GM19328 (cell line): ENCODE measurements around the gene GPSM3.
A peak's percentile ranks its signal among the peaks of the same experiment; 100 is the strongest.
"Not testable (repeated sequence)": the region's sequence is repeated elsewhere in the genome, so short reads cannot be mapped to it uniquely, and the experiment has no call there.

ENCODE experiments used
- ATAC-seq: cut with Tn5 transposase; IDR thresholded peaks from one replicate; pipeline ENCODE4 v1.9.1; 2021; ENCODE audit warnings: mild to moderate bottlenecking, moderate library complexity; ENCODE audit not compliant: unreplicated experiment

The GPSM3 gene

DNA sequence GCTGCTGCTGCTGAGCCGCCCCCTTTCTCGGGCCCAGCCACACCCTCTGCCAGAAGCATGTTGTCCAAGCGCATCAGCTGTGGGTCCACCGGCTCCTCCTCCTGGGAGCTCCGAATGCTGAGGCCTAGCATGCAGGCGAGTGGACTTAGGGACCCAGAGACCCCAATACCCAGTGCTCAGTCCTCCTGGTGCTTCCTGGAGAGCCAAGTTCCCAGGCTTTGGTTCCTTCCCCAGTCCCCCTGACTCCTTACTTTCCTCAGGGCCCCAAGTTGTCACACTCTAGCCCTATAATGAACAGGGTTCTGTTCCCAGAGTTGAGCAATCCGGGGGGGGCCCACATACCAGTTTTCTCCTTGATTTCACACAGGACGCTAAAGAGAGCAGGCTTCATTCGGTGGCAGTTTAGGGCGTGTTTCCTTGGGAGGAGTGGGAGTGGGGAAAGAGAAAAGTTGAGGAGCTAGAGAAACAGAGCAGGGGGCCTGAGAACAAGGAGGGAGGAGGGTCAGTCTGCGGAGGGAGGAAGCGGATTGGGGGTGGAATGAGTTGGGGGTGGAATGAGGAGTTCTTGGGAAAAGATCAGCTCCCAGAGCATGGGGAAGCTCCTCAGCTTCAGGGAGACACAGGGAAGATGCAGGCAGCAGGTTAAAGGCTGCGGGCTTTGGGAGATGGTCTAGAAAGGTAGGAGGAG lies 3.9 kb downstream of the GPSM3 start:
- ATAC-seq, result no peak

DNA sequence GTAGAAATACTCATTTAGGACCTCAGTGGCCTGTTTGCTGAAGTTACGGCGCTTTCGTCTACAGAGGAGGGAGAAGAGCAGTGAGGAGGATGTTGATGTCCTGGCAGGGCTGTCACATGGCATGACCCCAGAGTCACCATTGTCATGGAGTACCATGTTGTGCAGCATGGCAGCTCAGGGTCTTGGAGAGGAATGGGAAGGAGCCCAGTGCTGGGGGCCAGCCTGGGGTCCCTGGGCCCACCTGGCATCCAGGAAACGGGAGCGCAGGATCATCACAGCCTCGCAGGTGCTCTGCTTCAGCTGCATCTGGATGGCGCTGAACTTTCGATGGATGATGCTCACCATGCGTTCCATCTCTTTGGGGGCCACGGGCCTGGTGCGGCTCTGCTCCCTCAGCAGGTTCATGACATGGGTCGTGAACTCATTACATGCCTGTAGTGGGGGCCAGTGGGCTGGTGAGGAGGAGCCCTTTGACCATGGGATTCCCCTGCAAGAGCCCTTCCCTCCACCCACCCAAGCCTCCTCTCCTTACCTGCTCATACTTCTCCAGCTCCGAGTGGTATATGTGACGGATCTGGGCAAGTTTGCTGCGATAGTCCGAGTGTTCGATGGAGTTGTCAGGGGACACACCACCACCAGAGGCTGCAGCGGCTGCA lies 4.6 kb downstream of the GPSM3 start:
- not testable (repeated sequence) for ATAC-seq

- no peak for ATAC-seq
Measured at GRCh38 chr6:32187009-32187709, 5.3 kb downstream of the GPSM3 start.

DNA sequence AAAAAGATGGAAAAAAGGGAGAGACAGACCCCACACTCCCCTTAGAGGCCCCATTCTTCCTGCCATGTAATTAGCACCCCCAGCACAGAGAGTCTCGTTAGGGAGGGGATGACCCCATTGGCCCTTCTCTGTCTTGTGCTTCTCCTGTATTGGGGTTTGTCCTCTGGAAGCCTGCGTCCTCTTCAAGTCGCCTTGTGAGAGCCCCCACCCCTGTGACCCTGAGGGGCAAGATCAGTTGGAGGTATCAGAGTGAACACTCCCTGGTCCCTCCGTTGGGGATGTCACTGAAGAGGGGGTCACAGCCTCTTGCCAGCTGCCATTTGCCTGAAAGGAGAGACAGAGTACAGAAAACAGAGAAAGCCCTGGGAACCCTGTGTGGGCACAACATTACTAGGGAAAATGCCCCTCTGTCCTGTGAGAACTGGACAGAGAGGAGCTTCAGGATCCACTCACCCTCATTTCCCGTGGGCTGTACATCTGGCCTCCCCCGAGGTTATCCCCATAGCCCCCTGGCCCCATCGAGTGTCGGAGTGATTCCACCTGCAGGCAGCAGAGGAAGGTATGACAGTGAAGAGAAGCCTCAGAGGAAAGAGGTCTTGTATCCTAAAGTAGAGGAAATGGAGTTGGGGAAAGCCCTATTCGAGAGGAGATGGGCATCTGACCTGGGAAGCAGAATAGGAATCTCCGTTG lies 6.1 kb downstream of the GPSM3 start:
- ATAC-seq, result not testable (repeated sequence)

- ATAC-seq, result not testable (repeated sequence)
Measured at GRCh38 chr6:32185681-32186131, 6.7 kb downstream of the GPSM3 start.

DNA sequence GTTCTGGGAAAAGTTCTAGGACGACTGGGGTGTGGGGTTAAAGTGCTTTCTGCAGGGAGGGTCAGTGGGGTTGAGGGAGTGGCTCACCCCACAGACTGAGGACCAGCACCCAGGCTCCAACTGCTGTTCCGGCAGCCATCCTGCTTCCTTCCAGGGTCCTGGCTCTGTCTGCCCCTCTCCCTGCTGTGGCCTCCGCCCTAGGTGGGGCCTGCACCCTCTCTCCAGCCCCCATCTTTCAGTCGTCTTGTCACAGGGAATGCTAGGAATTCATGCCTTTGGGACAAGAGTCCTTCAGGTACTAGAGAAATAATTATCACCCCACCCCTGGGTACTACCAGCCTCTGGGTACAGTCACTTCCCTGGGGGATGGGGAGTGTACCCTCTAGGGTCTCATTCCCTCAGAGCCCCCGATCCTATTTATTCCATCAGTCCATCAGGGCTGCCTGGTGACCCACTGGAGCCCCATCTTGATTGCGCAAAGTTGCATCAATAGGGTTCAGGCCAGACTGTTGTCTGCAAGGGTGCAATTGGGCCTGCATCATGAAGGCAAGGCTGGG lies 8.3 kb downstream of the GPSM3 start, which contains the start of gene AGER:
Gene AGER, minus strand, starts transcription at position 170 of the 557 bp plus-strand sequence. Its CDS starts 31 bp downstream, at position 139.
- ATAC-seq, result no peak

GRCh38 chr6:32183483-32184083 lies 8.9 kb downstream of the GPSM3 start:
- ATAC-seq, result no peak

DNA sequence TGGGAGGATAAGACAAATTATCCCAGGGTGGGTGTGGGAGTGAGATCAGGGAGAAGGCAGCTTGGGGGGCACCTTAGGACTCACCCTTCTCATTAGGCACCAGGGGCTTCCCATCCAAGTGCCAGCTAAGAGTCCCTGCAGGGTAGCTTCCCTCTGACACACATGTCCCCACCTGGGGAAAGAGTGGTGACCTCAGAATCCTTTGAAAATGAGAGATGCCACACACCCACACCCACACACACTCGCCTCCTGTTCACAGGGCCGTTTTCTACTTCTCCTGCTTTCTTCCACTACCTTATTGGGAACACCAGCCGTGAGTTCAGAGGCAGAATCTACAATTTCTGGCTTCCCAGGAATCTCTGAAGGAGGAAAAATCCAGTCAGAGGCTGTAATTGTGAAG lies 9.4 kb downstream of the GPSM3 start:
- ATAC-seq, result no peak

GRCh38 chr6:32182555-32182981 lies 9.9 kb downstream of the GPSM3 start:
- no peak for ATAC-seq

DNA sequence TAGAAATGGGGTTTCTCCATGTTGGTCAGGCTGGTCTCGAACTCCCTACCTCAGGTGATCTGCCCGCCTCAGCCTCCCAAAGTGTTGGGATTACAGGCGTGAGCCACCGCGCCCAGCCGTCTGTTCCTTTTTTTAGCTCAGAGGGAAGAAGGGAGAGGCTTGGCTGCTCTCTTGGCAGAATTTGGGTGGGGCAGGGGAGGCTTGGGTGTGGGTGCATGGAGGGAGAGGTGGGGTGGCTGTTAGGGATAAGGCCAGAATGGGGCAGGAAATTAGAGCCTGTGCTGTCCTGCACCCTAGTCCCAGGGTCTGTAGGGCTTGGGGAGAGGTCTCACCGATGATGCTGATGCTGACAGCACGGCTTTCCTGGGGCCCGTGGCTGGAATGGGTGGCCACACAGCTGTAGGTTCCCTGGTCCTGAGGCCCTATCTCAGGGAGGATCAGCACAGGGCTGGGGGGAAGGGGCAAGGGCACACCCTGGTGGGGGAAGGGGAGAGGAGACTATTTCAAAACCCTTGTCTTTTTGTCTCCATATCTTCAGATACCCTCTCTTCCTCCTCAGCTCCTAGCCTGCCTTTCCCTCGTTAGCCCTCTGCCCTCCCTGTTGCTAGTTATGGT lies 10.4 kb downstream of the GPSM3 start:
- no peak for ATAC-seq

- ATAC-seq, result no peak
Measured at GRCh38 chr6:32181148-32181702, 11.2 kb downstream of the GPSM3 start.

DNA sequence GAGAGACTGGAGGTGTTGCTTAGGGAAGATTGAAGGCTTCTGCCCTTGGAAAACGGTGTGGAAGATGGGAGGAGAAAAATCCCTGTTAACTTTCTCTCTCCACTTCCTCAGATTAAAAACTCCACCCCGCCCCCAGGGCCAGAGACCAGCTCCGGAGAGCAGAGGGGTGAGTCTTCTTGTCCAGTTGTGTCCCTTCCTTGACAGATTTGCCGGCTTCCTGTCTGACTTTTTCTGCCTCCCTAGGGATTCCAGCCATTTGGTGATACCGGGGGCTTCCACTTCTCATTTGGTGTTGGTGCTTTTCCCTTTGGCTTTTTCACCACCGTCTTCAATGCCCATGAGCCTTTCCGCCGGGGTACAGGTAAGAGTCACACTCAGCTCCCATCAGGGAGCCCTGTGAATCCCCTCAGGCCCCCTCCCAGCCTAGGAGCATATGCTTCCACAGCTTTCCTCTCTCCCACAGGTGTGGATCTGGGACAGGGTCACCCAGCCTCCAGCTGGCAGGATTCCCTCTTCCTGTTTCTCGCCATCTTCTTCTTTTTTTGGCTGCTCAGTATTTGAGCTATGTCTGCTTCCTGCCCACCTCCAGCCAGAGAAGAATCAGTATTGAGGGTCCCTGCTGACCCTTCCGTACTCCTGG lies 12.6 kb downstream of the GPSM3 start:
- no peak for ATAC-seq

GRCh38 chr6:32178547-32179440 lies 13.6 kb downstream of the GPSM3 start:
- no peak for ATAC-seq

DNA sequence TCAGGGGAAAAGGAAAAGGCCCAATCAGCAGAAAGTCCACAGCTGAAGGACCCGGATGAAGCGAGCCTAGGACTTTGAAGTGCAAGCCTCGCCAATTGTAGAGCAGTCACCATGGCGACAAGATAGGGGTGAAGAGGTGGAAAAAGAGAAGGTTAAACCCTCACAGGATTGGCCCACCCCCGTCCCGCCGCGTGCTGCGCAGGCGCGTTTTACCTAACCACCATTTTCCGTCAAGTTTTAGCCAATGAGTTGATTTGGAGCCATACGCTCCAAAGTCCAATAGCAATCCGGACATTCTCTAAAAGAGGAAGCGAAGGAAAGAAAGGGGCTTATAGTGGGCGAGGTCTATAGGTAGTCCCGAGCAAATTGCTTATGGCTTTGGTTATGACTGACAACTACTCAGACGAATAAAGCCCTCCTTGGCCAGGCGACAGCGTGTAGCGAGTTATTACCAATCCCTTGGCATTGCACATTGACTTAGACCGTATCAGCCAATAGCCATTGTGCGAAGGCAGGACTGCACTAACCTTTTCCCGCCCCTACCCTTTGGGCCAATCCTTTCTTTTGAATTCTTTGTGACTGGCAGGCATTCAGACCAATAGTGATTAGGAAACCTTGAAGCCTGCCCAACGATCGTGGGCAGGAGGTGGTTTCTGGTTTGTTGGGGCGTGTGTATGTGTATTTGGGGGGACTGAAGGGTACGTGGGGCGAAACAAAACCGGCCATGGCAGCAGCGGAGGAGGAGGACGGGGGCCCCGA lies 14.5 kb downstream of the GPSM3 start, which contains the start of gene RNF5:
Gene RNF5, plus strand, starts transcription at position 618 of the 759 bp plus-strand sequence. Its CDS starts 107 bp downstream, at position 725.
- peak; percentile 80 for ATAC-seq

DNA sequence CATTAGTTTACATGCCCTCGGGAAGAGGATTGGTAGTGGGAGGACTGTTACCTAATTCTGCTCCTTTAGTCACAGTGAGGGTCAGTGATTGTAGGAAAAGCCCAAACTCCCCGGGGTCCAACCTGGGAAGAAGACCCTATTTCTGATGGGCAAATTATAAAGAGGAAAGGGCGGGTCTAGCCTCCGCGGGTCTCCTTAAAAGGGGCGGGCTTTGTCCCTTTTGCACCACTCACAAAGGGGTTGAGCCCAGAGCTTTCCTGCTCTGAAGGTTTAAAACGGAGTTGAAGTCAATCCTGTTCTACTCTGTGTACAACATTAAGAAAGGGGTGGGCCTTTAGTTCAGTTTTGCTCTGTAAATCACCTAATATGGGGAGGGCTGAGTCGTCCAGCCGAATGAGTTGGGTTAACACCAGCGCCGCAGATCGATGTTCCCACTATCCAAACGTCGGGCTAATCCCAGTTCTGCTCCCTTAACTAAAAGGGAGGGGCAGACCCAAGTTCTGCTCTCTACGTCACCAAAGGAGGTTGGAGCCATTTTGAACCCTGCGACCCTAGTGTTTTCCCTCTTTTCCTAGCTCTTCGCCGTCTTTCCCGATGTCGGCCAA lies 15.2 kb downstream of the GPSM3 start:
- no peak for ATAC-seq

DNA sequence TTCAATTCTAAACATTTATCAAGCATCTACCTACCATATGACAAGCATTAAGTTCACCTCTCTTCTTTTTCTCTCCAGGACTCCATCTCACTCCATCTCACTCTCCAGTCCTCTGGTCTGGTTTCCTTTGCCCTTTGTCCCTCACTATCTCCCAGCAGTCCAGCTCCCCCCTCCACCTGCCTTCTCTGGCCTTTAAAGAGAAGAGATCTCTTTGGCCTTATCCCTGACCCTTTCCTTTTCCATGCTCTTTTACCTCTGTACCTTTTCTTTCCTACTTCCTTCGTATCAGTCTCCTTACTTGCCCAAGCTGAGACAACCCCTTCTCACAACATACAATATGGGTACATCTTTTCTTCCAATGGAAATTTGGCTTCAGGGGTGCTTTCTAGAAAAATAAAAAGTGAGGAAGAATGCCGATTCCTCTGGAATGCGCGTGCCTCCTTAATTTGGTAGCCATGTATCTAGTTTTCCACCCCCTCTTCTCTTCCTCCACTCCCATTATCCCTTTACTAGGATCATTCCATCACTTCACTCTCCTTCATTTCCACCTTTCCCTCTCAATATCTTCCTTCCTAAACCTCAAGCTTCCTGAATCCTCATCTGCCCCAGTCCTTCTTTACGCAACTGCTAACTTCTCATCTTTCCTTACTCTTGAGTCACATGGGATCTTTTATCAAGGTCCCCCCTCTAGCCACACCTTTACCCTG lies 15.8 kb downstream of the GPSM3 start:
- ATAC-seq, result no peak
